Medulla oblongata (tissue), 1 donor: ENCODE measurements around the gene TRNT1.

Source experiments
- DNase-seq: peaks from one replicate; pipeline ENCODE4 v3.0.0-alpha.2; 2015; ENCODE audit errors: extremely low spot score

TRNT1 gene

GRCh38 chr3:3110749-3111361 lies 15.9 kb upstream of the TRNT1 start:
- no peak for DNase-seq

GRCh38 chr3:3113042-3113709 lies 13.6 kb upstream of the TRNT1 start:
- DNase-seq: no peak

GRCh38 chr3:3117651-3118050 lies 9.1 kb upstream of the TRNT1 start:
- DNase-seq: no peak

- no peak for DNase-seq
Observed at GRCh38 chr3:3119393-3119851, 7.3 kb upstream of the TRNT1 start.

- no peak for DNase-seq
Observed at GRCh38 chr3:3125977-3126376, 763 bp upstream of the TRNT1 start.

- peak; percentile 9 for DNase-seq
Observed at GRCh38 chr3:3127432-3128010, 781 bp downstream of the TRNT1 start.

- DNase-seq: no peak
Observed at GRCh38 chr3:3129579-3129978, 2.8 kb downstream of the TRNT1 start.

- DNase-seq: no peak
Observed at GRCh38 chr3:3133500-3133899, 6.8 kb downstream of the TRNT1 start.

GRCh38 chr3:3134750-3135448 lies 8.2 kb downstream of the TRNT1 start:
- no peak for DNase-seq

- DNase-seq: no peak
Observed at GRCh38 chr3:3137526-3137925, 10.8 kb downstream of the TRNT1 start.

- DNase-seq: no peak
Observed at GRCh38 chr3:3141939-3142338, 15.2 kb downstream of the TRNT1 start.

GRCh38 chr3:3145831-3146230 lies 19.1 kb downstream of the TRNT1 start:
- DNase-seq: no peak

GRCh38 chr3:3149560-3149959 lies 22.8 kb downstream of the TRNT1 start:
- no peak for DNase-seq

- no peak for DNase-seq
Observed at GRCh38 chr3:3151513-3151912, 24.8 kb downstream of the TRNT1 start.

- DNase-seq: no peak
Observed at GRCh38 chr3:3154879-3155610, 28.3 kb downstream of the TRNT1 start.

GRCh38 chr3:3157484-3157883 lies 30.7 kb downstream of the TRNT1 start:
- DNase-seq: no peak

- no peak for DNase-seq
Observed at GRCh38 chr3:3160826-3161225, 34.1 kb downstream of the TRNT1 start.

- no peak for DNase-seq
Observed at GRCh38 chr3:3165241-3165640, 38.5 kb downstream of the TRNT1 start.

- no peak for DNase-seq
Observed at GRCh38 chr3:3165650-3166049, 38.9 kb downstream of the TRNT1 start.

GRCh38 chr3:3170998-3171397 lies 44.3 kb downstream of the TRNT1 start:
- peak; percentile 51 for DNase-seq

- DNase-seq: no peak
Observed at GRCh38 chr3:3172627-3173026, 45.9 kb downstream of the TRNT1 start.
